ENCODE results near the gene DCAF15.
A peak's percentile ranks its signal among the peaks of the same experiment; 100 is the strongest.

The DCAF15 gene

GRCh38 chr19:13992025-13992424, 39.7 kb downstream of the DCAF15 start:
- DNase-seq (ENCODE audit: low read depth): no peak
- no peak for TF ChIP-seq CTCF (conservative IDR thresholded peaks at IDR 0.05; ENCODE audit: control insufficient read depth, insufficient read depth, low read depth, low read length)
- H3K4me3 ChIP-seq (ENCODE audit: control insufficient read depth, low read depth, low read length): no peak overlapping the region

GRCh38 chr19:13993590-13994300, 41.4 kb downstream of the DCAF15 start:
- no peak for TF ChIP-seq CTCF (conservative IDR thresholded peaks at IDR 0.05; ENCODE audit: control insufficient read depth, insufficient read depth, low read depth, low read length)
- no peak for DNase-seq (ENCODE audit: low read depth)
- H3K4me3 ChIP-seq (ENCODE audit: control insufficient read depth, low read depth, low read length): no peak overlapping the region

GRCh38 chr19:13995017-13995728, 42.9 kb downstream of the DCAF15 start:
- H3K4me3 ChIP-seq (ENCODE audit: control insufficient read depth, low read depth, low read length): no peak overlapping the region
- DNase-seq (ENCODE audit: low read depth): peak; percentile 77
- no peak for TF ChIP-seq CTCF (conservative IDR thresholded peaks at IDR 0.05; ENCODE audit: control insufficient read depth, insufficient read depth, low read depth, low read length)

- no peak for DNase-seq (ENCODE audit: low read depth)
- no peak for TF ChIP-seq CTCF (conservative IDR thresholded peaks at IDR 0.05; ENCODE audit: control insufficient read depth, insufficient read depth, low read depth, low read length)
- H3K4me3 ChIP-seq (ENCODE audit: control insufficient read depth, low read depth, low read length): no peak overlapping the region
These were observed 43.8 kb downstream of the DCAF15 start for GRCh38 chr19:13995878-13996765.

GRCh38 chr19:13996928-13997630, 44.8 kb downstream of the DCAF15 start:
- no peak for TF ChIP-seq CTCF (conservative IDR thresholded peaks at IDR 0.05; ENCODE audit: control insufficient read depth, insufficient read depth, low read depth, low read length)

GRCh38 chr19:13997631-13997962, 45.3 kb downstream of the DCAF15 start:
- TF ChIP-seq CTCF (conservative IDR thresholded peaks at IDR 0.05; ENCODE audit: control insufficient read depth, insufficient read depth, low read depth, low read length): no peak
- no peak overlapping the region for H3K4me3 ChIP-seq (ENCODE audit: control insufficient read depth, low read depth, low read length)
- no peak for DNase-seq (ENCODE audit: low read depth)

More at GRCh38 chr19:13996928-13997630, 44.8 kb downstream of the DCAF15 start:
- no peak overlapping the region for H3K4me3 ChIP-seq (ENCODE audit: control insufficient read depth, low read depth, low read length)
- no peak for DNase-seq (ENCODE audit: low read depth)

Measured in fibroblast of mammary gland (primary cell).